T-helper 1 cell (primary cell): ENCODE results near the gene SENP6.
"Not testable (repeated sequence)": the region's sequence is repeated elsewhere in the genome, so short reads cannot be mapped to it uniquely, and the experiment has no call there.

Experiments used
- DNase-seq, 5 donors: peaks; one replicate each; pipeline ENCODE4 v3.0.0-alpha.2; 2012 to 2020

Gene SENP6

GRCh38 chr6:75666592-75666991 lies 64.9 kb downstream of the SENP6 start:
- no peak for DNase-seq

DNA sequence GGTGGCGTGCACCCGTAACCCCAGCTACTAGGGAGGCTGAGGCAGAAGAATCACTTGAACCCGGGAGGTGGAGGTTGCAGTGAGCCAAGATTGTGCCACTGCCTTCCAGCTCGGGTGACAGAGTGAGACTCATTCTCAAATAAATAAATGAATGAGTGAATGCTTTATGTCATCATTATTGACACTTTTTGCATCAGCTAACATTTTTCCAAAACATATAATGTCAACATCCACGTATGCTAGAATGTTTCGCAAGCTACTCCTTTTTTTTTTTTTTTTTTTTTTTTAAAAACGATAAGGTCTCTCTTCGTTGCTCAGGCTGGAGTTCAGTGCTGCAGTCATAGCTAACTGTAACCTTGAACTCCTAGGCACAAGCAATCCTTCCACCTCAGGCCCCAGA lies 72.2 kb downstream of the SENP6 start:
- no peak for DNase-seq

DNA sequence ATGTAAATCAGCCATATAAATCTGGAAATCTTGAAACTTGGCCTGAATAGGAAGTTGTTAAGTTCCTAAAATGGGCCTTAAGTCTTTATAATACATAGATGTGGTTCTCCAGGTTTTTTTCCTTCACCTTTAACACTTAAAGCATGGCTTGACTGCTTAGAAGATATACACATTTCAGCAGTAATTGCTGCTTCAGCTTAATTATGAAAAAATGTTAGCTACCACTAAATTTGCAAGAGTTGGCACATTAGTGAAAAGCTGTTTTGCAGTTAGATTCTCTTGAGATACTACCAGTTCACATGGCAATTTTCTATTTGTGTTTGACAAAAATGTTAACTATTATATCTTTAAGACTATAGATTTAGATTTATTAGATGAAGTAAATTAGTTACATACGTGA lies 74.7 kb downstream of the SENP6 start:
- no peak for DNase-seq

DNA sequence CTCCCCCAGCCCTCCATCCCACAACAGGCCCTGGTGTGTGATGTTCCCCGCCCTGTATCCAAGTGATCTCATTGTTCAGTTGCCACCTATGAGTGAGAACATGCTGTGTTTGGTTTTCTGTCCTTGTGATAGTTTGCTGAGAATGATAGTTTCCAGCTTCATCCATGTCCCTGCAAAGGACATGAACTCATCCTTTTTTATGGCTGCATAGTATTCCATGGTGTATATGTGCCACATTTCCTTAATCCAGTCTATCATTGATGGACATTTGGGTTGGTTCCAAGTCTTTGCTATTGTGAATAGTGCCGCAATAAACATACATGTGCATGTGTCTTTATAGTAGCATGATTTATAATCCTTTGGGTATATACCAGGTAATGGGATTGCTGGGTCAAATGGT lies 80.9 kb downstream of the SENP6 start:
- not testable (repeated sequence) for DNase-seq

DNA sequence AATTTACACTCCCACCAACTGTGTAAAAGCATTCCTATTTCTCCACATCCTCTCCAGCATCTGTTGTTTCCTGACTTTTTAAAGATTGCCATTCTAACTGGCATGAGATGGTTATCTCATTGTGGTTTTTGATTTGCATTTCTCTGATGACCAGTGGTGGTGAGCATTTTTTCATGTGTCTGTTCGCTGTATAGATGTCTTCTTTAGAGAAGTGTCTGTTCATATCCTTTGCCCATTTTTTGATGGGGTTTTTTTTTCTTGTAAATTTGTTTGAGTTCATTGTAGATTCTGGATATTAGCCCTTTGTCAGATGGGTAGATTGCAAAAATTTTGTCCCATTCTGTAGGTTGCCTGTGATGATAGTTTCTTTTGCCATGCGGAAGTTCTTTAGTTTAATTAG lies 81.3 kb downstream of the SENP6 start:
- DNase-seq, result not testable (repeated sequence)

- not testable (repeated sequence) for DNase-seq
These were observed 85.9 kb downstream of the SENP6 start for GRCh38 chr6:75687535-75687934.

GRCh38 chr6:75687937-75688336 lies 86.3 kb downstream of the SENP6 start:
- not testable (repeated sequence) for DNase-seq

DNA sequence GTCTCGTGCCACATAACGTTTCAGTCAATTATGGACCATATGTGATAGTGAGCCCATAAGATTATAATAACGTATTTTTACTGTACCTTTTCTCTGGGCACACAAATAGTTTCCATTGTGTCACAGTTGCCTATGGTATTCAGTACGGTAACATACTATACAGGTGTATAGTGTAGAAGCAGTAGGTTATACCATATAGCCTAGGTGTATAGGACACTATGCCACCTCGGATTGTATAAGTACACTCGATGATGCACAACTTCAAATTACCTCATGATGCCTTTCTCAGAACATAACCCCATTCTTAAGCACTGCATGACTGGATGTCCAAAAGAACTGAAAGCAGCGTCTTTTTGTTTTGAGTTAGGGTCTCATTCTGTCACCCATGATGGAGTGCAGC lies 87.9 kb downstream of the SENP6 start:
- DNase-seq, result no peak

DNA sequence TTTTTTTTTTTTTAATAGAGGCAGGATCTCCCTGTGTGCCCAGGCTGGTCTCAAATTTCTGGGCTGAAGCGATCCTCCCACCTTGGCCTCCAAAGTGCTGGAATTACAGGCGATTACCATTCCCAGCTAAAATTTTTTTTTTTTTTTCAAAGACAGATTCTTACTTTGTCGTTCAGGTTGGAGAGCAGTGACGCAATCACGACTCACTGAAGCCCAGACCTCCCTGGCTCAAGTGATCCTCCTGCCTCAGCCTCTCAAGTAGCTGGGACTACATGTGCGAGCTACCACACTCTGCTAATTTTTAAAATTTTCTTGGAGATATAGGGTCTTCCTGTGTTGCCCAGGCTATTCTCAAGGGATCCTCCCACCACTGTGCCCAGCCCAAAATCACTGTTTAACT lies 89.3 kb downstream of the SENP6 start:
- no peak for DNase-seq

- no peak for DNase-seq
These were observed 91.9 kb downstream of the SENP6 start for GRCh38 chr6:75693534-75693933.

DNA sequence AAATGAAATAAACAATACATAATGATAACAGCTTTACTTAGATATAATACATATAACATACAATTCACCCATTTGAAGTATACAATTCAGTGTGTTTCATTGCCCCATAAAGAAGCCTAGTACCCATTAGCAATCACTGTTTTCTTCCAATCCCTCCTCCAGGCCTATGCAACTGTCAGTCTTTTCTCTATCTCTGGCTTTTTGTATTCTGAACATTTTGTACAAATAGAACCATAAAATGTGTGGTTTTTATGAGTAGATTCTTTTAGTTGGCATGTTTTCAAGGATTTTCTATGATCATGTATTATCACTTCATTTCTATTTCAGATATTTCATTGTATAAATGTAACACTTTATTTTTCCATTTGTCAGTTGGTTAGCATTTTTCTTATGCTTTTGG lies 92.7 kb downstream of the SENP6 start:
- DNase-seq, result no peak

GRCh38 chr6:75708334-75708733 lies 106.7 kb downstream of the SENP6 start:
- DNase-seq, result not testable (repeated sequence)

DNA sequence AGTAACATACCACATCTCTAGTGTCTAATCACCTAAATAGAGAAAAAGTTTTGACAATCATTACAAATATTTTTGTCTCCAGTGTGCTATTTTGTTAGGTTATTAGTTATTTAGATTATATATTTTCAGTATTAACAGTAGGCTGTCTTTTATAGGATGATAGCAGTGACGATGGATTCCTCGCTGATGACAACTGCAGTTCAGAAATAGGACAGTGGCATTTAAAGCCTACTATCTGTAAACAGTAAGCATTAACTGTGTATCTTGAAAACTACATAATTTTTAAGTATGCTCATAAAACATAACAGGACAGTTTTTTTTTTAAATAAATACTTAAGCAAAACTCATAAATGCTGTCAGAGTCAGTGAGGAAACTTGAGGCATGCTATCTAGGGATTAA lies 109.5 kb downstream of the SENP6 start:
- no peak for DNase-seq

- DNase-seq, result no peak
These were observed 117.5 kb downstream of the SENP6 start for GRCh38 chr6:75719133-75719532.

- no peak for DNase-seq
These were observed 121.7 kb downstream of the SENP6 start for GRCh38 chr6:75723382-75723781.

DNA sequence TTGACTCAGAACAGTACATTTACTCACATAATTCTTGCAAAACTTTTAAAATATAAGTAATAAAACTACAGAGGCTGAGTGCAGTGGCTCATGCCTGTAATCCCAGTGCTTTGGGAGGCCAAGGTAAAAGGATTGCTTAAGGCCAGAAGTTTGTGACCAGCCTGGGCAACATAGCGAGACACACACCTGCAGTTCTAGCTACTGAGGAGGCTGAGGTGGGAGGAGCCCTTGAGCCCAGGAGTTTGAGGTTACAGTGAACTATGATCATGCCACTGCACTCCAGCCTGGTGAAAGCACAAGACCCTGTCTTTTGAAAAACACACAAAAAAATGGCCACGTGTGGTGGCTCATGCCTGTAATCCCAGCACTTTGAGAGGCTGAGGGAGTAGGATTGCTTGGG lies 125.5 kb downstream of the SENP6 start:
- DNase-seq, result no peak

DNA sequence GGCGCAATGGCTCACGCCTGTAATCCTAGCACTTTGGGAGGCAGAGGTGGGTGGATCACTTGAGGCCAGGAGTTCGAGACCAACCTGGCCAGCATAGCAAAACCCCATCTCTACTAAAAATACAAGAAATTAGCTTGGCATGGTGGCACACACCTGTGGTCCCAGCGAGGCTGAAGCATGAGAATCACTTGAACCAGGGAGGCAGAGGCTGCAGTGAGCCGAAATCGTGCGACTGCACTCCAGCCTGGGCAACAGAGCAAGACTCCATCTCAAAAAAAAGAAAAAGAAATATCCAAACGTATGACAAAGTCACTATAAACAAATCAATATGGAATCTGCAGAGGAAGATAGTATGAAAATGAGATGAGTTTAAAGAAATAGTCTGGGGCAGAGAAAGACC lies 129.3 kb downstream of the SENP6 start:
- not testable (repeated sequence) for DNase-seq

DNA sequence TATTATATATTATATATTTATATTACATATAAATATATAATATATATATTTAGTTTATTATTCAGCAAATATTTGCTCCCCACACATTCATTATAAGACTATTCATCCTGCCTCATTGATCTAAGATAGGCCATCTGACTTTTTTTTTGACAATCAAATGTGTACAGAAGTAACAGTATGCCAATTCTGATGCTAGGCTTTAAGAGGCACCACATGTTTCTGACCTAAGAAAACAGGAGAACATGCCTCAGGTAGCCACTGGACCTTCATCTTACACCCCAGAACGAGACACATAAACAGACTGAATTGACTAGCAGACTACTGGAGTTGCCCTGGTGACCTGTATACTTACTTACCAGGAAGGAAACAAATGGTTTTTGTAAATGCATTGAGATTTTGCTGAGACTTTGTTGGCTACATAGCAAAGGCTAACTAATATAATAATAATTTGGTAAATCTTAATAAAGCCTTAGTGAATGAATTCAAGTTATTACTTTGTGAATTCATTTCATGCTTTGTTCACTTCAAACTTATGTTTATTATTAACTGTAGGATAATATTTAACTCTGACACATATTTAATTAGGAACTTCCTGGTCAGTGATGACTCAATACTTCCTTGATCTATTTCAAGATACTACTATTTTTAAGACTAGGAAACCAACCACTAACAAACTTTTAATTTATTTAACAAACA lies 134.0 kb downstream of the SENP6 start:
- no peak for DNase-seq

- no peak for DNase-seq
These were observed 142.3 kb downstream of the SENP6 start for GRCh38 chr6:75743971-75744370.

DNA sequence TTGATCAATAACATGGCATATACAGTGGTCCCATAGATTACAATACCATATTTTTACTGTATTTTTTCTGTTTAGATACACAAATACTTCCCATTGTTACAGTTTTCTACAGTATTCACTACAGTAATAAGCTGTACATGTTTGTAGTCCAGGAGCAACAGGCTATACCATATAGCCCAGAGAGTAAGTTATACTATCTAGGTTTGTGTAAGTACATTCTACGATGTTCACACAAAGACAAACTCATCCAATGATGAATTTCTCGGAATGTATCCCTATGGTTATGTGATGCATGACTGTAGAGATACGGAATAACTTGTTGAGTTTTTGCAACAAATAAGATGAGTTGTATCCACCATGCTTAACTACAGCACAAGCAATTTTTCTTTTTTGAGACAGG lies 143.7 kb downstream of the SENP6 start:
- DNase-seq, result no peak

DNA sequence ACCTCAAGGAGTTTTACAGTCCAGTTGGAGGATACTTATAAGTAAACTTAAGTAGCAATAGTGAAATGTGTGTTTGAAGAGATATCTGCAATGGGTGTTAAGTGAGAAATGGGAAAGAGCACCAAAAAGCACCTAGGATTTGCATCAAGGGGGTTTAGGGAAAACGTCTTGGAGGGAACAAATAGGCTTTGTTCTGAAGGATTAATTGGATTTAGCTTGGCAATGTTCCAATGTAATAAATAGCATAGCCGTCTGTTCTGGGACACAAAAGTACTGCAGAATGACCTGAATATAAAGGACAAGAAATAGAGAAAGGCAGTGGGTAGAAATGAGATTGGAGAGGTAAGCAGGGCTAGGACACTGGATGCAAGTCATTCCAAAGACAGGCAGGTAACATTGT lies 144.5 kb downstream of the SENP6 start:
- no peak for DNase-seq

- no peak for DNase-seq
These were observed 145.7 kb downstream of the SENP6 start for GRCh38 chr6:75747152-75747992.

DNA sequence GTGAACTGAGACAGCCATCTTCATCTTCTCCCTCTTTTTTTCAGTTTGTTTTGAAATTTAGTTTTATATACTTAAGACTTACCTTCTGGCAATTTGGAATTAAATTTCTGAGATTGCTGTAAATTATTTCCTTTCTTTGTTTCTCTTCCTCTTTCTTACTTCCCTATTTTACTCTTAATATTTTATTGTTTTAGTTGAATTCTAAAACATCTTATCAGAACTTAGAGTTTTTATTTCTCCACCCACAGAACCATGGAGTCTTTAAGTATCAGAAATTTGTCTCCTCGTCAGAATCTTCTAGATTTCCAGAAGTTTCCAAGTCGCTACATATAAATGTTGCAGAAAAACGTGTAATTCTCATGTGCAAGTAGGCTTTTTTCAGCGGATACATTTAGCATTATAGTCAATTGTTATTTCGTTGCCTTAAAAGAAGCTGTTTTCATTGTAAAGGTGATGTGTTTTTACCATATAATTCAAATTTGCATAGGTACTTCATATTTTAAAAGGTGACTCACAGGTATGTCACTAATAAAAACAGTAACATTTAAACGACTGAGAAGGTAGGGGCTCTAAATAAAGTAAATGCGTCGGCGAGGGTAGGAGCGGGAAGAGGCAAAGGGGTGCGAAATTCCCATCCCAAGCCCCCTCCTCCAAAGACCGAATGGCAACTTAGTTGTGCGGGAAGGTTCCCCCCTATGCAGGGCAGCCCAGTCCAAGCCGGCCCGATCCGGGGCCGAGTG lies 146.5 kb downstream of the SENP6 start:
- no peak for DNase-seq
